ENCODE measurements around the gene YIPF5. TPM values are rescaled to one million over a fixed set of nuclear protein-coding genes. Genes with fewer than 3 reads are reported as not detected.
A peak's percentile ranks its signal among the peaks of the same experiment; 100 is the strongest.

YIPF5 gene
- total RNA-seq, 1 experiment from 2014 or later, result 111 TPM

- H3K9me3 ChIP-seq, result no peaks in the 10 kb centered on the region
- no peaks in the 10 kb centered on the region for H3K36me3 ChIP-seq
- no peak for DNase-seq
- H3K27me3 ChIP-seq, result no peaks in the 10 kb centered on the region
- no peak overlapping the region for H3K4me3 ChIP-seq
Measured at GRCh38 chr5:144141585-144141984, 28.9 kb downstream of the YIPF5 start.

- H3K9me3 ChIP-seq, result peaks cover 3% of the 10 kb centered on the region; the same call in 1 of the 2 replicates
- H3K4me3 ChIP-seq, result no peak overlapping the region
- no peaks in the 10 kb centered on the region for H3K36me3 ChIP-seq
- DNase-seq, result no peak
- no peaks in the 10 kb centered on the region for H3K27me3 ChIP-seq
Measured at GRCh38 chr5:144139586-144139985, 30.9 kb downstream of the YIPF5 start.

- no peak for DNase-seq
Measured at GRCh38 chr5:144135113-144135762, 35.2 kb downstream of the YIPF5 start.

GRCh38 chr5:144134194-144134826 lies 36.1 kb downstream of the YIPF5 start:
- Histone ChIP-seq H3K27me3 (no peaks in the 10 kb centered on the region), H3K9me3 (peaks cover 12% of the 10 kb centered on the region; the same call in 1 of the 2 replicates), H3K36me3 (no peaks in the 10 kb centered on the region), H3K4me3 (no peak overlapping the region)
- no peak for DNase-seq

More at GRCh38 chr5:144135113-144135762, 35.2 kb downstream of the YIPF5 start:
- Histone ChIP-seq H3K27me3 (no peaks in the 10 kb centered on the region), H3K36me3 (no peaks in the 10 kb centered on the region), H3K9me3 (peaks cover 12% of the 10 kb centered on the region; the same call in 1 of the 2 replicates), H3K4me3 (no peak overlapping the region)

- Histone ChIP-seq H3K4me3 (no peak overlapping the region), H3K36me3 (no peaks in the 10 kb centered on the region), H3K27me3 (no peaks in the 10 kb centered on the region), H3K9me3 (peaks cover 12% of the 10 kb centered on the region; the same call in 1 of the 2 replicates)
- no peak for DNase-seq
Measured at GRCh38 chr5:144133050-144133633, 37.3 kb downstream of the YIPF5 start.

- DNase-seq, result no peak
- Histone ChIP-seq H3K4me3 (no peak overlapping the region), H3K9me3 (peaks cover 12% of the 10 kb centered on the region; the same call in 1 of the 2 replicates), H3K27me3 (no peaks in the 10 kb centered on the region), H3K36me3 (no peaks in the 10 kb centered on the region)
Measured at GRCh38 chr5:144131261-144131660, 39.2 kb downstream of the YIPF5 start.

- Histone ChIP-seq H3K9me3 (peaks cover 9% of the 10 kb centered on the region; the same call in 1 of the 2 replicates), H3K36me3 (no peaks in the 10 kb centered on the region), H3K4me3 (no peak overlapping the region), H3K27me3 (no peaks in the 10 kb centered on the region)
- DNase-seq, result no peak
Measured at GRCh38 chr5:144130306-144130705, 40.2 kb downstream of the YIPF5 start.

- peaks cover 9% of the 10 kb centered on the region; the same call in 1 of the 2 replicates for H3K9me3 ChIP-seq
- no peak for DNase-seq
- no peaks in the 10 kb centered on the region for H3K27me3 ChIP-seq
- no peaks in the 10 kb centered on the region for H3K36me3 ChIP-seq
- no peak overlapping the region for H3K4me3 ChIP-seq
Measured at GRCh38 chr5:144128844-144129243, 41.6 kb downstream of the YIPF5 start.

GRCh38 chr5:144126707-144127106 lies 43.8 kb downstream of the YIPF5 start:
- DNase-seq, result no peak
- H3K9me3 ChIP-seq, result peaks cover 5% of the 10 kb centered on the region; the same call in 1 of the 2 replicates
- no peaks in the 10 kb centered on the region for H3K36me3 ChIP-seq
- no peaks in the 10 kb centered on the region for H3K27me3 ChIP-seq
- no peak overlapping the region for H3K4me3 ChIP-seq

- no peaks in the 10 kb centered on the region; the same call in 1 of the 2 replicates for H3K9me3 ChIP-seq
- H3K27me3 ChIP-seq, result no peaks in the 10 kb centered on the region
- peak; percentile 78 for DNase-seq
- no peak overlapping the region for H3K4me3 ChIP-seq
- no peaks in the 10 kb centered on the region for H3K36me3 ChIP-seq
Measured at GRCh38 chr5:144125163-144125726, 45.2 kb downstream of the YIPF5 start.

GRCh38 chr5:144122641-144123040 lies 47.8 kb downstream of the YIPF5 start:
- peaks cover 14% of the 10 kb centered on the region for H3K9me3 ChIP-seq
- H3K36me3 ChIP-seq, result no peaks in the 10 kb centered on the region
- DNase-seq, result no peak
- no peak overlapping the region for H3K4me3 ChIP-seq
- no peaks in the 10 kb centered on the region for H3K27me3 ChIP-seq

- H3K36me3 ChIP-seq, result no peaks in the 10 kb centered on the region
- no peak overlapping the region for H3K4me3 ChIP-seq
- no peak for DNase-seq
- peaks cover 14% of the 10 kb centered on the region for H3K9me3 ChIP-seq
- no peaks in the 10 kb centered on the region for H3K27me3 ChIP-seq
Measured at GRCh38 chr5:144122081-144122480, 48.4 kb downstream of the YIPF5 start.

- no peak for DNase-seq
Measured at GRCh38 chr5:144121577-144121976, 48.9 kb downstream of the YIPF5 start.

GRCh38 chr5:144120661-144121180 lies 49.7 kb downstream of the YIPF5 start:
- Histone ChIP-seq H3K4me3 (no peak overlapping the region), H3K36me3 (no peaks in the 10 kb centered on the region), H3K27me3 (no peaks in the 10 kb centered on the region), H3K9me3 (peaks cover 14% of the 10 kb centered on the region)
- DNase-seq, result peak; percentile 16

More at GRCh38 chr5:144121577-144121976, 48.9 kb downstream of the YIPF5 start:
- H3K4me3 ChIP-seq, result no peak overlapping the region
- H3K9me3 ChIP-seq, result peaks cover 14% of the 10 kb centered on the region
- no peaks in the 10 kb centered on the region for H3K27me3 ChIP-seq
- H3K36me3 ChIP-seq, result no peaks in the 10 kb centered on the region

GRCh38 chr5:144117412-144117811 lies 53.0 kb downstream of the YIPF5 start:
- H3K4me3 ChIP-seq, result no peak overlapping the region
- no peaks in the 10 kb centered on the region for H3K36me3 ChIP-seq
- no peaks in the 10 kb centered on the region for H3K27me3 ChIP-seq
- no peak for DNase-seq
- peaks cover 14% of the 10 kb centered on the region for H3K9me3 ChIP-seq

- H3K36me3 ChIP-seq, result no peaks in the 10 kb centered on the region
- peaks cover 14% of the 10 kb centered on the region for H3K9me3 ChIP-seq
- no peak for DNase-seq
- H3K27me3 ChIP-seq, result no peaks in the 10 kb centered on the region
- H3K4me3 ChIP-seq, result no peak overlapping the region
Measured at GRCh38 chr5:144114571-144114970, 55.9 kb downstream of the YIPF5 start.
